ENCODE results near the gene CHORDC1.
"Not testable (repeated sequence)": the region's sequence is repeated elsewhere in the genome, so short reads cannot be mapped to it uniquely, and the experiment has no call there.

Gene CHORDC1

GRCh38 chr11:90219438-90219837, 3.4 kb downstream of the CHORDC1 start:
- DNase-seq (ENCODE audit: low read depth): no peak
- no peak overlapping the region for H3K4me3 ChIP-seq (ENCODE audit: low read length)

GRCh38 chr11:90218606-90219005, 4.2 kb downstream of the CHORDC1 start:
- DNase-seq (ENCODE audit: low read depth): no peak
- TF ChIP-seq, protein P1, sequence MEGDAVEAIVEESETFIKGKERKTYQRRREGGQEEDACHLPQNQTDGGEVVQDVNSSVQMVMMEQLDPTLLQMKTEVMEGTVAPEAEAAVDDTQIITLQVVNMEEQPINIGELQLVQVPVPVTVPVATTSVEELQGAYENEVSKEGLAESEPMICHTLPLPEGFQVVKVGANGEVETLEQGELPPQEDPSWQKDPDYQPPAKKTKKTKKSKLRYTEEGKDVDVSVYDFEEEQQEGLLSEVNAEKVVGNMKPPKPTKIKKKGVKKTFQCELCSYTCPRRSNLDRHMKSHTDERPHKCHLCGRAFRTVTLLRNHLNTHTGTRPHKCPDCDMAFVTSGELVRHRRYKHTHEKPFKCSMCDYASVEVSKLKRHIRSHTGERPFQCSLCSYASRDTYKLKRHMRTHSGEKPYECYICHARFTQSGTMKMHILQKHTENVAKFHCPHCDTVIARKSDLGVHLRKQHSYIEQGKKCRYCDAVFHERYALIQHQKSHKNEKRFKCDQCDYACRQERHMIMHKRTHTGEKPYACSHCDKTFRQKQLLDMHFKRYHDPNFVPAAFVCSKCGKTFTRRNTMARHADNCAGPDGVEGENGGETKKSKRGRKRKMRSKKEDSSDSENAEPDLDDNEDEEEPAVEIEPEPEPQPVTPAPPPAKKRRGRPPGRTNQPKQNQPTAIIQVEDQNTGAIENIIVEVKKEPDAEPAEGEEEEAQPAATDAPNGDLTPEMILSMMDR (conservative IDR thresholded peaks at IDR 0.05; ENCODE audit: low read length): no peak

More at GRCh38 chr11:90219438-90219837, 3.4 kb downstream of the CHORDC1 start:
- TF ChIP-seq, protein P1 (conservative IDR thresholded peaks at IDR 0.05; ENCODE audit: low read length): no peak

GRCh38 chr11:90216611-90217010, 6.2 kb downstream of the CHORDC1 start:
- no peak overlapping the region for H3K4me3 ChIP-seq (ENCODE audit: low read length)
- TF ChIP-seq, protein P1 (conservative IDR thresholded peaks at IDR 0.05; ENCODE audit: low read length): no peak
- DNase-seq (ENCODE audit: low read depth): no peak

More at GRCh38 chr11:90218606-90219005, 4.2 kb downstream of the CHORDC1 start:
- no peak overlapping the region for H3K4me3 ChIP-seq (ENCODE audit: low read length)

DNA sequence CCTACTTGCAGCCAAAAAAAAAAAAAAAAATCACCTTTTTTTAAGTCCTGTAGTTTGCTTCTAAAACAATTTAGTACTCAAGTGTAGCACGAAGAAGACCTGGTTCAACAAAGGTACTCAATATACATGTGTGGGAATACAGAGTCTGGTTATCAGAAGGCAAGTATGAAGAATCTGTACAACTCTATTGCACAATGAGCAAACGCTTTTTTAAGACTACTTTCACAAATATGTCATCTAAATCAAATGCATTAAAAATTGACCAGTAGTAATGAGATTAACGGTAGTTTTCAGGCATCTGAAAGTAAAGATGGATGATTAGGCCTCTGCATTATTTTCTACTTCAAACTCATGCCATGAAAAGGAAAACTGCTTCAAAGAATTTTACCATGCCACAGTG, 9.5 kb downstream of the CHORDC1 start:
- TF ChIP-seq, protein P1 (conservative IDR thresholded peaks at IDR 0.05; ENCODE audit: low read length): no peak
- no peak for DNase-seq (ENCODE audit: low read depth)
- no peak overlapping the region for H3K4me3 ChIP-seq (ENCODE audit: low read length)

DNA sequence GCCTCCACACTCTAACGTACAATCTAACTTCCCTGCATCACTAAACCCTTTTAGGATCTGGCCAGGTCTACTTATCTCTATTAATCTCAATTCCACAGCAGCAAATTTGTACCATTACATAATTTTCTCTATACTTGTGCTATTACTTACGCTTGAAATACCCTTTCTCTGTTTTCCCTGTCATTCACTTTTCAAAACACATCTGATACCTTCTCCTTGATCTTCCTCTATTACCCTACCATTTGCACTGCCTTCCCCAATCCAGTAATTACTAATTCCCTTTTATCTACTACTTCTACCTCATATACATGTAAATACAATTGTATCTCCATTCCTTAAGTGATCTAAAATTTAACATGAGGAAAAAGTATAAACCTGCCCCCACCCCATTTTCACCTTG, 14.0 kb downstream of the CHORDC1 start:
- no peak overlapping the region for H3K4me3 ChIP-seq (ENCODE audit: low read length)
- TF ChIP-seq, protein P1 (conservative IDR thresholded peaks at IDR 0.05; ENCODE audit: low read length): no peak
- no peak for DNase-seq (ENCODE audit: low read depth)

DNA sequence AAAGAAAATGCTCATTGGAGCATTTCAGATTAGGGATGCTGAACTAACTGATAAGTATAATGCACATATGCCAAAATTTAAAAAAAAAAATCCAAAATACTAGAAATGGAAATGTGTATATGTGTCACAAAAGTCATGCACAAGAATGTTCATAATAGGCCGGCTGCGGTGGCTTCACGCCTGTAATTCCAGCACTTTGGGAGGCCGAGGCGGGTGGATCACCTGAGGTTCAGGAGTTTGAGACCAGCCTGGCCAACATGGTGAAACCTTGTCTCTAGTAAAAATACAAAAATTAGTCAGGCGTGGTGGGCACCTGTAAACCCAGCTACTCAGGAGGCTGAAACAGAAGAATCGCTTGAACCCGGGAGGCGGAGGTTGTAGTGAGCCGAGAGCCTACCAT, 14.9 kb downstream of the CHORDC1 start:
- not testable (repeated sequence) for H3K4me3 ChIP-seq (ENCODE audit: low read length); DNase-seq (ENCODE audit: low read depth)

DNA sequence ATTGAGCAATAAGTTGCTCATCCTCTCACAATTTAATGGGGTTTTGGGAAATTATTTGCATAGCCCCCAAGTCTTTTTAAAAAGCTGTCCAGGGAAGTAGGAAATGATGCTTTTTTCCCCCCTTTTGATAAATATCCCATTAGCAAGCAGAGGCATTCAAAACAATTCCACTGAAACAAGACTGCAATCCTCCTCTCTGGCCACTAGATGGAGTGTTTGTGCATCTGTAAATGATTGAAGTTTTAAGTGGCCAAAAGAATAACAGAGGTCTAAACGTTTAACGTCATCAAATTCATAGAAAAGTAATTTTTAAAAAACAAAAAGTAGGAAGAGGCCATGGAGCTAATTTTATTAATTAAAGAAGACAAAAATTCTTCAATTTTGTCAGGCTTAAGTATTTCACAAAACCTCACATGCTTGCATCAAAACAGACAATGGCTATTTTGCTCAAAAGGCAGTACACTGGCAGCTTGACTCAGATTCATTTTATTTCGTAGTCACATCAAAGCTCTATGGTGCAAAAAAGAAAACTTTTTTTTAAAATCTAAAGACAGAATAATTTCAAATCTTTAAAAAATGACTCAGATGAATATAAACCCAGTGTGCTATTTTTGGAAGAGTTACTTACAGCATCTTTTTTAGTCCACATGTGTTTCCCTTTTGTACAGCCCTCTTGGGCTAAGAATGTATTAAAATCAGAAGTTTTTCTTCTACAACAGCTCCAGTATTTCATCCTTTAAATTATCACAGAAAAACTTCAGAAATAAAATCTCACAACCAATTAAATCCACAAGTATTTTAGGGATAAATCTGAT, 17.8 kb downstream of the CHORDC1 start:
- TF ChIP-seq, protein P1 (conservative IDR thresholded peaks at IDR 0.05; ENCODE audit: low read length): peak; percentile 97
- H3K4me3 ChIP-seq (ENCODE audit: low read length): no peak overlapping the region
- DNase-seq (ENCODE audit: low read depth): peak; percentile 67

Data from AG10803 (cell line).